ENCODE measurements around the gene KBTBD12.

GRCh38 chr3:127991251-127991650, 76.2 kb downstream of the KBTBD12 start:
- TF ChIP-seq POLR2AphosphoS5 (IDR thresholded peaks at IDR 0.05; ENCODE audit: low read depth, low read length) (no peak), CTCF (IDR thresholded peaks at IDR 0.05) (no peak), JUND (IDR thresholded peaks at IDR 0.05) (no peak), CHD2 (IDR thresholded peaks at IDR 0.05; ENCODE audit: low read length, partially characterized antibody) (no peak), IRF3 (IDR thresholded peaks at IDR 0.05; ENCODE audit: low read depth, low read length) (no peak), MXI1 (IDR thresholded peaks at IDR 0.05; ENCODE audit: low read depth, low read length) (no peak), GABPA (IDR thresholded peaks at IDR 0.05; ENCODE audit: low read depth) (no peak), USF2 (IDR thresholded peaks at IDR 0.05; ENCODE audit: borderline replicate concordance, low read depth, low read length) (no peak), RCOR1 (IDR thresholded peaks at IDR 0.05; ENCODE audit: low read length) (no peak), FOXJ3 (CRISPR knock-in tag; IDR thresholded peaks at IDR 0.05) (no peak)
- TF ChIP-seq, protein P1, sequence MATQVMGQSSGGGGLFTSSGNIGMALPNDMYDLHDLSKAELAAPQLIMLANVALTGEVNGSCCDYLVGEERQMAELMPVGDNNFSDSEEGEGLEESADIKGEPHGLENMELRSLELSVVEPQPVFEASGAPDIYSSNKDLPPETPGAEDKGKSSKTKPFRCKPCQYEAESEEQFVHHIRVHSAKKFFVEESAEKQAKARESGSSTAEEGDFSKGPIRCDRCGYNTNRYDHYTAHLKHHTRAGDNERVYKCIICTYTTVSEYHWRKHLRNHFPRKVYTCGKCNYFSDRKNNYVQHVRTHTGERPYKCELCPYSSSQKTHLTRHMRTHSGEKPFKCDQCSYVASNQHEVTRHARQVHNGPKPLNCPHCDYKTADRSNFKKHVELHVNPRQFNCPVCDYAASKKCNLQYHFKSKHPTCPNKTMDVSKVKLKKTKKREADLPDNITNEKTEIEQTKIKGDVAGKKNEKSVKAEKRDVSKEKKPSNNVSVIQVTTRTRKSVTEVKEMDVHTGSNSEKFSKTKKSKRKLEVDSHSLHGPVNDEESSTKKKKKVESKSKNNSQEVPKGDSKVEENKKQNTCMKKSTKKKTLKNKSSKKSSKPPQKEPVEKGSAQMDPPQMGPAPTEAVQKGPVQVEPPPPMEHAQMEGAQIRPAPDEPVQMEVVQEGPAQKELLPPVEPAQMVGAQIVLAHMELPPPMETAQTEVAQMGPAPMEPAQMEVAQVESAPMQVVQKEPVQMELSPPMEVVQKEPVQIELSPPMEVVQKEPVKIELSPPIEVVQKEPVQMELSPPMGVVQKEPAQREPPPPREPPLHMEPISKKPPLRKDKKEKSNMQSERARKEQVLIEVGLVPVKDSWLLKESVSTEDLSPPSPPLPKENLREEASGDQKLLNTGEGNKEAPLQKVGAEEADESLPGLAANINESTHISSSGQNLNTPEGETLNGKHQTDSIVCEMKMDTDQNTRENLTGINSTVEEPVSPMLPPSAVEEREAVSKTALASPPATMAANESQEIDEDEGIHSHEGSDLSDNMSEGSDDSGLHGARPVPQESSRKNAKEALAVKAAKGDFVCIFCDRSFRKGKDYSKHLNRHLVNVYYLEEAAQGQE (IDR thresholded peaks at IDR 0.05; ENCODE audit: low read depth, low read length): no peak
- TF ChIP-seq, protein P2, sequence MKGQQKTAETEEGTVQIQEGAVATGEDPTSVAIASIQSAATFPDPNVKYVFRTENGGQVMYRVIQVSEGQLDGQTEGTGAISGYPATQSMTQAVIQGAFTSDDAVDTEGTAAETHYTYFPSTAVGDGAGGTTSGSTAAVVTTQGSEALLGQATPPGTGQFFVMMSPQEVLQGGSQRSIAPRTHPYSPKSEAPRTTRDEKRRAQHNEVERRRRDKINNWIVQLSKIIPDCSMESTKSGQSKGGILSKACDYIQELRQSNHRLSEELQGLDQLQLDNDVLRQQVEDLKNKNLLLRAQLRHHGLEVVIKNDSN (IDR thresholded peaks at IDR 0.05; ENCODE audit: borderline replicate concordance, low read depth): no peak
